Measurements from ENCODE around the gene CST2. TPM values are rescaled to one million over a fixed set of nuclear protein-coding genes. Genes with fewer than 3 reads are reported as not detected.
"Not testable (repeated sequence)": the region's sequence is repeated elsewhere in the genome, so short reads cannot be mapped to it uniquely, and the experiment has no call there.

Gene CST2, protein sequence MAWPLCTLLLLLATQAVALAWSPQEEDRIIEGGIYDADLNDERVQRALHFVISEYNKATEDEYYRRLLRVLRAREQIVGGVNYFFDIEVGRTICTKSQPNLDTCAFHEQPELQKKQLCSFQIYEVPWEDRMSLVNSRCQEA
- not detected for polyA plus RNA-seq (2013, experiment 1 of 2)
- polyA plus RNA-seq (2013, experiment 2 of 2) = 0.57 TPM

- H3K4me1 ChIP-seq (ENCODE audit: insufficient read depth, low read length) = no peaks in the 10 kb centered on the region
- no peak within 1 kb of the TSS for H3K4me3 ChIP-seq (ENCODE audit: low read length)
- 66% methylated on average over 4 of the region's 4 CpGs for WGBS
- no peaks in the 10 kb centered on the region for H3K36me3 ChIP-seq (ENCODE audit: insufficient read depth, low read length)
- no peaks in the 10 kb centered on the region; the same call in 1 of the 2 replicates for H3K27me3 ChIP-seq (ENCODE audit: insufficient read depth, low read length)
- H3K9me3 ChIP-seq (ENCODE audit: insufficient read depth, low read depth, low read length) = no peaks in the 10 kb centered on the region
- no peak within 1 kb of the TSS for H3K27ac ChIP-seq (ENCODE audit: low read depth, low read length)
- H3K9ac ChIP-seq (ENCODE audit: low read depth, low read length) = no peak within 1 kb of the TSS
These were observed at the start of gene CST2 for GRCh38 chr20:23826541-23827021. CST2 (minus strand) TSS chr20:23826729; CDS start chr20:23826660, 69 bp downstream.

GRCh38 chr20:23875606-23876237 lies 49.2 kb upstream of the CST2 start:
- Histone ChIP-seq H3K27me3 (ENCODE audit: insufficient read depth, low read length) (no peaks in the 10 kb centered on the region; the same call in 1 of the 2 replicates), H3K27ac (ENCODE audit: low read depth, low read length) (no peak overlapping the region), H3K9me3 (ENCODE audit: insufficient read depth, low read depth, low read length) (no peaks in the 10 kb centered on the region), H3K9ac (ENCODE audit: low read depth, low read length) (no peak overlapping the region), H3K4me3 (ENCODE audit: low read length) (no peak overlapping the region), H3K4me1 (ENCODE audit: insufficient read depth, low read length) (peaks cover 11% of the 10 kb centered on the region), H3K36me3 (ENCODE audit: insufficient read depth, low read length) (no peaks in the 10 kb centered on the region)
- WGBS = 87% methylated on average over 6 of the region's 6 CpGs

DNA sequence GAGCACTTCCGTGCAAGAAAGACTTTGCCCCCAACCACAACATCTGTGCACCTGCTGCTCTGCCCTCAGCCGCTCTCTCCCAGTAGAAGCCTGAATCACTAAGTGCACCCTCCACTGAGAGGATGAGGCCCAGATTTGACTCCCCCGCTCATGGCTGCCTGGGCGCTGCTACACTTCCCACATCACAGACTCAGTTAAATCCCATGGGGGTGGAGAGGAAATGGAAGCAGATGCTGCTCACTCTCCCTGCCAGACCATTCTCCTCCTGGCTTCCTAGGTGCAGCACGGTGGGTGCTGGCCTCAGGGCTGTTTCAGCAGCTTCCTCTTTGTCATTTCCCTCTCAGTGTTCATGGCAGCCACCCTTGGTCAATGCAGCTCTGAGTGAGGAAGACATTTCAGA lies 48.2 kb upstream of the CST2 start:
- H3K4me3 ChIP-seq (ENCODE audit: low read length) = no peak overlapping the region
- WGBS = 88% methylated on average over 3 of the region's 5 CpGs
- H3K9ac ChIP-seq (ENCODE audit: low read depth, low read length) = no peak overlapping the region
- H3K9me3 ChIP-seq (ENCODE audit: insufficient read depth, low read depth, low read length) = no peaks in the 10 kb centered on the region
- H3K27me3 ChIP-seq (ENCODE audit: insufficient read depth, low read length) = no peaks in the 10 kb centered on the region; the same call in 1 of the 2 replicates
- H3K27ac ChIP-seq (ENCODE audit: low read depth, low read length) = no peak overlapping the region
- H3K4me1 ChIP-seq (ENCODE audit: insufficient read depth, low read length) = peaks cover 20% of the 10 kb centered on the region
- no peaks in the 10 kb centered on the region for H3K36me3 ChIP-seq (ENCODE audit: insufficient read depth, low read length)

DNA sequence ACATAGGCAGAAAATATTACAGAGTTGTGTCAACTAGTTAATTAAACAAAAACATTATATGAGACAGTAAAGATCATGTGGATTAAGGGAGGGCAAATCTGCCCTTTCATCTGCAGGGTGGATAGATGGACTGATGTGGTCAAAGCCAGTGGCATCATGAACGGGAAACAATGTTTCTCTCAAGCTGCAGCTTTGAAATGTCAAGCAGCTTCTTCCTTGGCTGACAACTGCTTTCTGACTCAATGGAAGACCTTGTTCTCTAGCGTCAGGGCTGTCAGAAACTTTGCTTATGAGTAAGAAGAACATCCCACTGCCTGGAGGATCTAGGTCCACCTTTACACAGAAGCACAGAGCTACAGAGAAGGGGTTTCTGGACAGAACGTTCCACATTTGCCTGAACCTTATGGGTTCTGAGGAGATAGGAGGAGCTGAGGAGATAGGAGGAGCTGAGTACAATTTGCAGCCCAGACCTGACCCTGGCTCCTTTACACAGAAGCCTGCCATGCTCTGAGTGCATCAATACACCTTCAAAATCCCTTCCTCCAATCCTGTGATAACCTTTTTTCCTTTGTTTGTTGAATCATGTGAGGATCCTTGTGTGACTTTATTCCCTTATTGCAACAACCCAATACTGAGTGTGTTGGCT lies 47.0 kb upstream of the CST2 start:
- 76% methylated on average over 3 of the region's 3 CpGs for WGBS

DNA sequence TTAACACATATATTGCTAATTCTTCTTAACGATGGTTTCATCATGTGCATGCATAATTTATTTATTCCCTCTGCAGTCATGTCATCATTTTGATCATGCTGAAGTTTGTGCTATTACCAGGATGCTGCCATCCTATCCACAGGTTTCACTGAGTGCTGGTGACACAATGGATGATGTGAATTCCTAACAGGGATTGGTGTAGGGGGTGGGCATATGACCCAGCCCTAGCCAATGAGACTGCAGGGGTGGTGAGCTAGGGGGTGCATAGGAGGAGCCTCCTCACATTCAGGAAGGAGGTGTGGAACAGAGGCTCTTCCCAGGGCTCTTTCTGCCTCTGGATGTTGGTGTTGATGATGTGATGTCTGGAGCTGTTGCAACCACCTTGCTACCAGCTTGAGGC lies 45.5 kb upstream of the CST2 start:
- Histone ChIP-seq H3K9ac (ENCODE audit: low read depth, low read length) (no peak overlapping the region), H3K4me3 (ENCODE audit: low read length) (no peak overlapping the region), H3K36me3 (ENCODE audit: insufficient read depth, low read length) (no peaks in the 10 kb centered on the region), H3K9me3 (ENCODE audit: insufficient read depth, low read depth, low read length) (no peaks in the 10 kb centered on the region), H3K27ac (ENCODE audit: low read depth, low read length) (no peak overlapping the region), H3K4me1 (ENCODE audit: insufficient read depth, low read length) (peaks cover 45% of the 10 kb centered on the region), H3K27me3 (ENCODE audit: insufficient read depth, low read length) (no peaks in the 10 kb centered on the region; the same call in 1 of the 2 replicates)
- WGBS = 100% methylated on average over 1 of the region's 1 CpG

More for the DNA sequence above, 47.0 kb upstream of the CST2 start:
- Histone ChIP-seq H3K9ac (ENCODE audit: low read depth, low read length) (no peak overlapping the region), H3K4me3 (ENCODE audit: low read length) (no peak overlapping the region), H3K36me3 (ENCODE audit: insufficient read depth, low read length) (no peaks in the 10 kb centered on the region), H3K9me3 (ENCODE audit: insufficient read depth, low read depth, low read length) (no peaks in the 10 kb centered on the region), H3K4me1 (ENCODE audit: insufficient read depth, low read length) (peaks cover 33% of the 10 kb centered on the region), H3K27ac (ENCODE audit: low read depth, low read length) (no peak overlapping the region), H3K27me3 (ENCODE audit: insufficient read depth, low read length) (no peaks in the 10 kb centered on the region; the same call in 1 of the 2 replicates)

GRCh38 chr20:23870461-23870860 lies 43.9 kb upstream of the CST2 start:
- Histone ChIP-seq H3K4me3 (ENCODE audit: low read length) (no peak overlapping the region), H3K9me3 (ENCODE audit: insufficient read depth, low read depth, low read length) (no peaks in the 10 kb centered on the region), H3K36me3 (ENCODE audit: insufficient read depth, low read length) (no peaks in the 10 kb centered on the region), H3K4me1 (ENCODE audit: insufficient read depth, low read length) (peaks cover 56% of the 10 kb centered on the region), H3K27me3 (ENCODE audit: insufficient read depth, low read length) (no peaks in the 10 kb centered on the region; the same call in 1 of the 2 replicates), H3K27ac (ENCODE audit: low read depth, low read length) (peak overlapping the region; percentile 43; the same call in 1 of the 2 replicates), H3K9ac (ENCODE audit: low read depth, low read length) (no peak overlapping the region)
- WGBS = 46% methylated on average over 4 of the region's 4 CpGs

- H3K36me3 ChIP-seq (ENCODE audit: insufficient read depth, low read length) = no peaks in the 10 kb centered on the region
- no peak overlapping the region for H3K4me3 ChIP-seq (ENCODE audit: low read length)
- no peaks in the 10 kb centered on the region for H3K9me3 ChIP-seq (ENCODE audit: insufficient read depth, low read depth, low read length)
- peaks cover 56% of the 10 kb centered on the region for H3K4me1 ChIP-seq (ENCODE audit: insufficient read depth, low read length)
- no peak overlapping the region for H3K9ac ChIP-seq (ENCODE audit: low read depth, low read length)
- WGBS = 65% methylated on average over 2 of the region's 2 CpGs
- H3K27ac ChIP-seq (ENCODE audit: low read depth, low read length) = peak overlapping the region; percentile 43; the same call in 1 of the 2 replicates
- H3K27me3 ChIP-seq (ENCODE audit: insufficient read depth, low read length) = no peaks in the 10 kb centered on the region; the same call in 1 of the 2 replicates
These were observed 43.0 kb upstream of the CST2 start for GRCh38 chr20:23869520-23869919.

- Histone ChIP-seq H3K27ac (ENCODE audit: low read depth, low read length) (peak overlapping the region; percentile 11; the same call in 1 of the 2 replicates), H3K27me3 (ENCODE audit: insufficient read depth, low read length) (no peaks in the 10 kb centered on the region), H3K36me3 (ENCODE audit: insufficient read depth, low read length) (no peaks in the 10 kb centered on the region), H3K9ac (ENCODE audit: low read depth, low read length) (no peak overlapping the region), H3K4me3 (ENCODE audit: low read length) (peak overlapping the region; percentile 33), H3K9me3 (ENCODE audit: insufficient read depth, low read depth, low read length) (no peaks in the 10 kb centered on the region), H3K4me1 (ENCODE audit: insufficient read depth, low read length) (peaks cover 56% of the 10 kb centered on the region)
- WGBS = 1% methylated on average over 3 of the region's 5 CpGs
These were observed 41.8 kb upstream of the CST2 start for GRCh38 chr20:23868321-23868720.

DNA sequence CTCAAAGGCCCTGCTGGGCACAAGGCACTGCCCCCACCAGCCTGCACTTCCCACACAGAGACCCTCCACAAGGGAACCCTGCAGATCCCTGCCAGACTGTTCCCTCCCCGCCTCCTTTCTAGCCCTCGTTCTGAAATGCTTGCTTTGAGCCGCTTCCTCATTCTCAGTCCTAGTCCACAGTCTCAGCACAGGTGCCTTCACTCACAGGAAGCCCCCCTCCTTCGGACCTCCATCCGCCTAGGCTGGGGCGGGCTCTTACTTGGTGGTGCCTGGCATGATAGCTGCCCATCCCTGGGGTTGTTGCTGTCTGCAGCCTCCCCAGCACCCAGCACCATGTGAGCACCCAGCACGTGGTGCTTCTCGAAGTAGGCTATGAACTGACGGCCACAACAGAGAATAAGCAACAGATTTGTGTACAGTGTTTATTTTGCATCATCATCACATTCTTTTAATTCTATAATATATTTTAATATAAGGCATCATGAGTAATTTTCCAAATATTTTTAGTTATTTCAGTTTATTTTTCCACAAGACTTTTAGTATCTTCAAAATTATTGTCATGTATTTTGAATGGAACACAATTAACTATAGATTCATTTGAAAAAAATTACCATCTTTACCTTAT lies 40.7 kb upstream of the CST2 start:
- WGBS = 35% methylated on average over 6 of the region's 9 CpGs
- H3K27me3 ChIP-seq (ENCODE audit: insufficient read depth, low read length) = no peaks in the 10 kb centered on the region
- H3K36me3 ChIP-seq (ENCODE audit: insufficient read depth, low read length) = no peaks in the 10 kb centered on the region
- no peaks in the 10 kb centered on the region for H3K9me3 ChIP-seq (ENCODE audit: insufficient read depth, low read depth, low read length)
- H3K9ac ChIP-seq (ENCODE audit: low read depth, low read length) = no peak overlapping the region
- no peak overlapping the region for H3K4me3 ChIP-seq (ENCODE audit: low read length)
- no peak overlapping the region; the same call in 1 of the 2 replicates for H3K27ac ChIP-seq (ENCODE audit: low read depth, low read length)
- H3K4me1 ChIP-seq (ENCODE audit: insufficient read depth, low read length) = peaks cover 56% of the 10 kb centered on the region

DNA sequence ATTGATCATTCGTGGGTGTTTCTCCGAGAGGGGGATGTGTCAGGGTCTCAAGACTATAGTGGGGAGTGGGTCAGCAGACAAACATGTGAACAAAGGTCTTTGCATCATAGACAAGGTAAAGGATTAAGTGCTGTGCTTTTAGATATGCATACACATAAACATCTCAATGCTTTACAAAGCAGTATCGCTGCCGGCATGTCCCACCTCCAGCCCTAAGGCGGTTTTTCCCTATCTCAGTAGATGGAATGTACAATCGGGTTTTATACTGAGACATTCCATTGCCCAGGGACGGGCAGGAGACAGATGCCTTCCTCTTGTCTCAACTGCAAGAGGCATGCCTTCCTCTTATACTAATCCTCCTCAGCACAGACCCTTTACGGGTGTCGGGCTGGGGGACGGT lies 34.2 kb upstream of the CST2 start:
- not testable (repeated sequence) for H3K27me3 ChIP-seq (ENCODE audit: insufficient read depth, low read length); H3K36me3 ChIP-seq (ENCODE audit: insufficient read depth, low read length); H3K4me1 ChIP-seq (ENCODE audit: insufficient read depth, low read length); H3K9me3 ChIP-seq (ENCODE audit: insufficient read depth, low read depth, low read length); H3K4me3 ChIP-seq (ENCODE audit: low read length); H3K27ac ChIP-seq (ENCODE audit: low read depth, low read length); H3K9ac ChIP-seq (ENCODE audit: low read depth, low read length)
- 43% methylated on average over 8 of the region's 10 CpGs for WGBS
